Measurements from ENCODE around the gene CYP26B1.

DNA sequence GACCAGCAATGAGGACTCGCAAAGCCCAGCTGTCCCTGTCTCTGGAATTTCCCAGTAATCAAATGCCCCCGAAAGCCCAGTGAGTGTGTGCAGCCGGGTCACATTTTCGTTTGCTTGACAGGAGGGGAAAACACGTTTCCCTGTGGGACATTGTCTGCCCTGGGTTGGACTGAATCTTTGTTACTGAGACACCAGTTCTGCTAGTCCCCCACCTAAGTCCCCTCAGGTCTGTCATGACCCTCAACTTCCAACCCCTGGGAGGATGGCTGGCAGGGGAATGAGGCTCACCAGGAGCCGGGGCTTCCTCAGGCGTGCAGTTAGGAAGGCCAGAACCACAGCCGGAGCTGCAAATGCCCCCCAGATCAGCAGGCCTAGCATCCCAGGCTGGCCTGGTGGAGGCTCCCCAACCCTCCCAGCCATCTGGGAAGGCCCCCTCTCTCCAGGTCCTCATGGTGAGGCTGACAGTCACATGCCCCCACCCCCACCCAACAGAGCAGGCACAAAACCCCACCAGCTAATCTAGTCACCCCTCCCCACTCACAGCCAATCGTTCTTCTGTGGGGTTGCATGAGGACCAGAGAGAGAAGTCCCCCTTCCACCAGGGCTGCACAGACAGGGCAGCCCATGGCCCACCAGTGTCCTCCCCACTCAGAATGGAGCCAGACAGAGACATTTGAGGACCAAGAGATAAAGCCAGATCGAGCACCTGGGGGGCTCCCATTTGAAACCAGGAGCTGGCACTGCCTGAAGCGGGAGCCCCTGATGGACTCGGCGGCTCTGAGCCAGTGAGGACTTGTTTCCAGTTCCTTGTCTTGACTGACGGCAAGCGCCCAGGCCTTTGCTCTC lies 33.6 kb downstream of the CYP26B1 start:
- TF ChIP-seq POLR2A (IDR thresholded peaks at IDR 0.05): no peak
- TF ChIP-seq, protein P1, sequence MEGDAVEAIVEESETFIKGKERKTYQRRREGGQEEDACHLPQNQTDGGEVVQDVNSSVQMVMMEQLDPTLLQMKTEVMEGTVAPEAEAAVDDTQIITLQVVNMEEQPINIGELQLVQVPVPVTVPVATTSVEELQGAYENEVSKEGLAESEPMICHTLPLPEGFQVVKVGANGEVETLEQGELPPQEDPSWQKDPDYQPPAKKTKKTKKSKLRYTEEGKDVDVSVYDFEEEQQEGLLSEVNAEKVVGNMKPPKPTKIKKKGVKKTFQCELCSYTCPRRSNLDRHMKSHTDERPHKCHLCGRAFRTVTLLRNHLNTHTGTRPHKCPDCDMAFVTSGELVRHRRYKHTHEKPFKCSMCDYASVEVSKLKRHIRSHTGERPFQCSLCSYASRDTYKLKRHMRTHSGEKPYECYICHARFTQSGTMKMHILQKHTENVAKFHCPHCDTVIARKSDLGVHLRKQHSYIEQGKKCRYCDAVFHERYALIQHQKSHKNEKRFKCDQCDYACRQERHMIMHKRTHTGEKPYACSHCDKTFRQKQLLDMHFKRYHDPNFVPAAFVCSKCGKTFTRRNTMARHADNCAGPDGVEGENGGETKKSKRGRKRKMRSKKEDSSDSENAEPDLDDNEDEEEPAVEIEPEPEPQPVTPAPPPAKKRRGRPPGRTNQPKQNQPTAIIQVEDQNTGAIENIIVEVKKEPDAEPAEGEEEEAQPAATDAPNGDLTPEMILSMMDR (IDR thresholded peaks at IDR 0.05): no peak

Measured in heart left ventricle (tissue), 13 donors.